Measurements from ENCODE around the gene PDZD7.

The PDZD7 gene

DNA sequence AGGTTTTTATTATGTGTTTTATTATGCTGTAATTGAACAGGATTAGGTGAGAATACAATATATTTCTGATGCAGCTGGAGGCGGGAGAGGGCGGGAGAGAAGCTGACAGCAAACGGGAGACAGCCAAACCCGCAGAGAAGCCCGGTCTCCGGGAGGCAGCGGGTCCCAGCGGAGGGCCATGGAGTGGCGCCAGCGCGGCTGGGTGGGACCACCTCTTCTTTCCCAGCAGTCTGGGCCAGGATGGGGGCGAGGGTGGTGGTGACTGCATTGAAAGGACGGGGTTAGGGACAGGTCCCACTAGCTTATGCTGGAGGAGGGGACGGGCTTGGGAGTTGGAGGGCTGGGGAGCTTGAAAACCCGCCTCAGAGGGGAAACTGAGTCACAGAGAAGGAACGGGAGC is 16.3 kb upstream of the PDZD7 start:
- Histone ChIP-seq H3K36me3 (no peaks in the 10 kb centered on the region), H3K27me3 (peaks cover 3 to 57% of the 10 kb centered on the region in 2 donors), H3K27ac (no peak overlapping the region), H3K4me1 (peaks cover 0 to 27% (median 18%) of the 10 kb centered on the region in 4 donors), H3K9me3 (no peaks in the 10 kb centered on the region), H3K4me3 (no peak overlapping the region)
- intact Hi-C loops (cut with DNase I; ENCODE audit: low total_unique reads) = loop anchor here (5.0 kb wide), 1 partner anchor 95 kb away; no protein-coding TSS in a partner anchor
- TF ChIP-seq, protein P1, sequence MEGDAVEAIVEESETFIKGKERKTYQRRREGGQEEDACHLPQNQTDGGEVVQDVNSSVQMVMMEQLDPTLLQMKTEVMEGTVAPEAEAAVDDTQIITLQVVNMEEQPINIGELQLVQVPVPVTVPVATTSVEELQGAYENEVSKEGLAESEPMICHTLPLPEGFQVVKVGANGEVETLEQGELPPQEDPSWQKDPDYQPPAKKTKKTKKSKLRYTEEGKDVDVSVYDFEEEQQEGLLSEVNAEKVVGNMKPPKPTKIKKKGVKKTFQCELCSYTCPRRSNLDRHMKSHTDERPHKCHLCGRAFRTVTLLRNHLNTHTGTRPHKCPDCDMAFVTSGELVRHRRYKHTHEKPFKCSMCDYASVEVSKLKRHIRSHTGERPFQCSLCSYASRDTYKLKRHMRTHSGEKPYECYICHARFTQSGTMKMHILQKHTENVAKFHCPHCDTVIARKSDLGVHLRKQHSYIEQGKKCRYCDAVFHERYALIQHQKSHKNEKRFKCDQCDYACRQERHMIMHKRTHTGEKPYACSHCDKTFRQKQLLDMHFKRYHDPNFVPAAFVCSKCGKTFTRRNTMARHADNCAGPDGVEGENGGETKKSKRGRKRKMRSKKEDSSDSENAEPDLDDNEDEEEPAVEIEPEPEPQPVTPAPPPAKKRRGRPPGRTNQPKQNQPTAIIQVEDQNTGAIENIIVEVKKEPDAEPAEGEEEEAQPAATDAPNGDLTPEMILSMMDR (IDR thresholded peaks at IDR 0.05) = no peak
- no peak for DNase-seq

DNA sequence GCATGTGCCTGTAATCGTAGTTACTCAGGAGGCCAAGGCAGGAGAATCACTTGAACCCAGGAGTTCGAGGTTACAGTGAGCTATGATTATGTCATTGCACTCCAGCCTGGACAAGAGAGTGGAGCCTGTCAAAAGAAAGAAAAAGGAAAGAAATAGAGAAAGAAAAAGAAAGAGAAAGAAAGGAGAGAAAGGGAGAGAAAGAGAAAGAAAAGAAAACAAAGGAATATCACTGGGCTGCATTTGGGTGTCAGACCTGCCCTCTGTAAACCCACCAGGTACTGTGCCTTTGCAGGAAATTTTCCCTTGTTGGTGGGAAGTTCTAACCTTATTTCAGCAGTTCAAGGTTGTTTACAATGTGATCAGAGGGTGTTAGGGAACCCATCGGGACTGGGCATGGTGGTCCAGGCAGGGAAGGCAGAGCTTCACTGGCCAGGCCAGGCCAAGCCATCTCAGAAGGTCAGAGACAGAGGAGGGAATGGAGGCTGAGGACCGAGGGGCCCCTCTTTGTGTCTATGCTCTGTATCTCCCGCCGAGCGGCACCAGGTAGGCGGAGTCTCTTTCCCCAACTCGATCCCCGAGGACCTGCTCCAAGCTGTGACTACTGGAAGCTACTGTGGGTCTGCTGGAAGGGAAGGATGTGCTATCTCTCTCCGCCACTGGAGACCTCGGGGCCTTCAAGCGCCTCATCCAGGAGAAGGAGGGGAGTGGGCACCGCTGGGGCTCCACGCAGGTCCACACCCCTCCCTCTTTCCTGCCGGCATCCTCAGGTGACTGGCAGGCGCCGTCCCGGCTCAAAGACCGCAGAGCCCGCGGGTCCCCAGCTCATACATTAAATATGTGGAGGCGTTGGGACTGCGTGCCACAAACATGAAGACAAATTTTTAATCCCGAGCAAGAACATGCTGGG is 15.7 kb upstream of the PDZD7 start:
- Histone ChIP-seq H3K27me3 (peaks cover 3 to 50% of the 10 kb centered on the region in 2 donors), H3K9me3 (no peaks in the 10 kb centered on the region), H3K4me1 (peaks cover 0 to 34% (median 24%) of the 10 kb centered on the region in 4 donors), H3K27ac (no peak overlapping the region), H3K4me3 (no peak overlapping the region), H3K36me3 (no peaks in the 10 kb centered on the region)
- intact Hi-C loops (cut with DNase I; ENCODE audit: low total_unique reads) = loop anchor here (5.0 kb wide), 1 partner anchor 96 kb away; no protein-coding TSS in a partner anchor
- TF ChIP-seq, protein P1 (IDR thresholded peaks at IDR 0.05) = no peak
- no peak for DNase-seq

DNA sequence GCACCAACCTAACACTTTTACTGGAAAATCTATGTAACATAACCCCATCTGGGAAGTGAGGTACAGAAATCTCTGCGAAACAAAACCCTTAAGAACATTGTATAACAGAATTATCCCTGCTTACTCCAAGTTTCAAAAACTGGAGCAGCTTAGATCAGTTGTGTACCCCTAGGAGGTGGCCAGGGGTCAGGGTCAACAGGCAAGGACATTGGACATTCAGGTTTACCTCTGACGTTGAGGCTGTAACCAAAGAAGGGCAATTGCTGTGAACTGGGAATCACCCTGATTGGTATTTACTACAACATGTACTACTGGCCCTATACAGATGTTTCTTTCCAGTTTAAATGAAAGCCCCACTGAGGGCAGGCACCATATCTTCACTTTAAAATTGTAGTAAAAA is 13.2 kb upstream of the PDZD7 start:
- Histone ChIP-seq H3K9me3 (no peaks in the 10 kb centered on the region), H3K4me3 (no peak overlapping the region), H3K36me3 (peaks cover 4 to 12% (median 9%) of the 10 kb centered on the region in 3 donors), H3K4me1 (peaks cover 0 to 36% (median 17%) of the 10 kb centered on the region in 4 donors), H3K27me3 (peaks cover 0 to 27% of the 10 kb centered on the region in 2 donors), H3K27ac (peak overlapping the region in 1 of 2 donors; percentile 78)
- TF ChIP-seq, protein P1 (IDR thresholded peaks at IDR 0.05) = no peak
- no peak for DNase-seq
- intact Hi-C loops (cut with DNase I; ENCODE audit: low total_unique reads) = no loop called here

DNA sequence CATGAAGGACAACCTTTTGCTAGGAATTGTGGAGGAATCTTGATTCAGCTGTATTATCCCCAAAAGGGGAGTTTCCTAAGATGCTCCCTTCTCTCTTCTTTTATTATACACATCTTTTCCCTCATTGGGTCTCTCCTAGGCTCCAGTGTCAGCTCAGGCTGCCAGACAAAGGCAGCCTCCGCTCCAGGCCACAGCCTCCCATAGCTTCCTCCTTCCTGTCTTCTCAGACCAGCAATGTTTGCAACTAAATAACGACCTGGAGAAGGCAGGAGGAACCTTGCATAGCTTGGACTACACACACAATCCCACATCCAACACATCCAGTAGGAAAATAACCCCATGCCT is 12.4 kb upstream of the PDZD7 start:
- intact Hi-C loops (cut with DNase I; ENCODE audit: low total_unique reads) = no loop called here
- H3K27ac ChIP-seq = peak overlapping the region; percentile 78 to 90
- peak overlapping the region; percentile 49 to 58 for H3K4me3 ChIP-seq
- H3K4me1 ChIP-seq = peaks cover 0 to 36% (median 17%) of the 10 kb centered on the region in 4 donors
- peaks cover 0 to 19% of the 10 kb centered on the region in 2 donors for H3K27me3 ChIP-seq
- TF ChIP-seq, protein P1 (IDR thresholded peaks at IDR 0.05) = no peak
- no peak for DNase-seq
- peaks cover 6 to 19% (median 17%) of the 10 kb centered on the region in 3 donors for H3K36me3 ChIP-seq
- H3K9me3 ChIP-seq = no peaks in the 10 kb centered on the region

DNA sequence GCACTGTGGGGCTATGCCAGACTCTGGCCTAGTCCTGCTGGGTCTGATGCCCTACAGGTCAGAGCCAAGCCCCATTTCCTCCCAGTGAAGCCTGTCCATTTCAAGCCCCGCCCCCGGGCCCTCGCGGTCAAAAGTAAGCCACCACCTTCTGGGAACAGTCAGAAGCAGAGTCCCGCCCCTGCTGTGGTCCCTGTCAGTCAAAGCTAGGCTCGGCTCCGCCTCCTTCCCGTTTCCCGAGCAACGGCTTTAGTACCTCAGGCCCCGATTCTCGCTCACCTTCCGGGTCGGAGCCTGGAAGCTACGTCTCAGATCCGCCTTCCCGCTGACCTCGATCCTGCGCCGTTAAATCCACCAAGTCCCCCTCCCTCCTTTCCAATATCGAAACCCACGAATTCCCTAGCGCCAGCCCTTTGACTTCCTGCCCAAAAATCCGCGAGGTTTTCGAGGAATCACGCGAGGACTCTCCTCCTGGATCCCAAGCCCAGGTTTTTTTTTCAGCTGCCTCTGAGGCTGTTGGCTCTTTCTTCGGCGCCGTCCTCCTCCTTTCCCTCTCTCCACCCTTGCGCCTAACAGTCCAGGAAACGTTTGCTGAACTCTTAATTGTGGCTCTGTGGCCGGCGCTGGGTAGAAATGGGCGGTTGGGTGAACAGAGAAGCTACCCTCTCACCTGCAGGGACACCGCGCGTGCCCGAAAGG is 11.9 kb upstream of the PDZD7 start:
- intact Hi-C loops (cut with DNase I; ENCODE audit: low total_unique reads) = no loop called here
- TF ChIP-seq, protein P1 (IDR thresholded peaks at IDR 0.05) = no peak
- Histone ChIP-seq H3K4me3 (peak overlapping the region; percentile 49 to 58), H3K36me3 (peaks cover 12 to 25% (median 22%) of the 10 kb centered on the region in 3 donors), H3K4me1 (peaks cover 0 to 32% (median 17%) of the 10 kb centered on the region in 4 donors), H3K27ac (peak overlapping the region; percentile 78 to 90), H3K9me3 (no peaks in the 10 kb centered on the region), H3K27me3 (peaks cover 0 to 14% of the 10 kb centered on the region in 2 donors)
- DNase-seq = peak; percentile 99

Data from tibial artery (tissue), 4 donors.